Mesenchymal stem cell (in vitro differentiated cells and primary cell): ENCODE data around the gene NBPF15. TPM values are rescaled to one million over a fixed set of nuclear protein-coding genes. Genes with fewer than 3 reads are reported as not detected.
"Not testable (repeated sequence)": the region's sequence is repeated elsewhere in the genome, so short reads cannot be mapped to it uniquely, and the experiment has no call there.

Experiments
- DNase-seq: peaks from one replicate; pipeline ENCODE4 v3.0.0-alpha.2; 2013
- H2AFZ ChIP-seq: one replicate; pipeline ENCODE4 v1.6.1; 2013; ENCODE audit warnings: low read depth, mild to moderate bottlenecking, control low read depth, inconsistent platforms, low read length, moderate library complexity
- H2AK5ac ChIP-seq: 2 replicates; pipeline ENCODE4 v1.6.1; 2013; ENCODE audit warnings: low read length, moderate library complexity, mild to moderate bottlenecking, inconsistent platforms; ENCODE audit not compliant: severe bottlenecking
- H2BK120ac ChIP-seq: one replicate; pipeline ENCODE4 v1.6.1; 2013; ENCODE audit warnings: low read depth, mild to moderate bottlenecking, inconsistent platforms, low read length, moderate library complexity
- H2BK12ac ChIP-seq, 2 experiments: one replicate each; pipeline ENCODE4 v1.6.1; 2013; ENCODE audit warnings: inconsistent platforms in 2 of 2, low read length in 2 of 2, mild to moderate bottlenecking in 2 of 2, moderate library complexity in 2 of 2, control low read depth in 1 of 2
- H2BK15ac ChIP-seq: one replicate; pipeline ENCODE4 v1.6.1; 2013; ENCODE audit warnings: mild to moderate bottlenecking, low read depth, inconsistent platforms; ENCODE audit not compliant: poor library complexity, severe bottlenecking
- H2BK5ac ChIP-seq: 2 replicates; pipeline ENCODE4 v1.6.1; 2013; ENCODE audit warnings: low read depth, mild to moderate bottlenecking, low read length, control low read depth, inconsistent platforms; ENCODE audit not compliant: poor library complexity, severe bottlenecking
- H3K14ac ChIP-seq, 2 experiments: one replicate each; pipeline ENCODE4 v1.6.1; 2013; ENCODE audit warnings: inconsistent platforms in 2 of 2, low read length in 2 of 2, control low read depth in 1 of 2, mild to moderate bottlenecking in 1 of 2, moderate library complexity in 1 of 2
- H3K18ac ChIP-seq, 2 experiments: one replicate each; pipeline ENCODE4 v1.6.1; 2013; ENCODE audit warnings: inconsistent platforms in 2 of 2, low read length in 2 of 2, control low read depth in 1 of 2, low read depth in 1 of 2, mild to moderate bottlenecking in 1 of 2
- H3K23ac ChIP-seq, 2 experiments: one replicate each; pipeline ENCODE4 v1.6.1; 2013; ENCODE audit warnings: inconsistent platforms in 2 of 2, low read length in 2 of 2, mild to moderate bottlenecking in 2 of 2, moderate library complexity in 2 of 2, control low read depth in 1 of 2
- H3K27ac ChIP-seq: 2 replicates; pipeline ENCODE4 v1.5.1; 2013; ENCODE audit warnings: mild to moderate bottlenecking, moderate library complexity, low read length, control low read depth, inconsistent platforms; ENCODE audit not compliant: poor library complexity, severe bottlenecking
- H3K27me3 ChIP-seq, 2 experiments: 2 replicates each; pipeline versions ENCODE4 v1.6.1 to v1.7.0; 2013; ENCODE audit warnings: low read length in 2 of 2, mild to moderate bottlenecking in 2 of 2, moderate library complexity in 2 of 2, control low read depth in 1 of 2, inconsistent platforms in 1 of 2; ENCODE audit not compliant: control insufficient read depth in 1 of 2, insufficient read depth in 1 of 2
- H3K36me3 ChIP-seq, 2 experiments: 2 replicates each; pipeline versions ENCODE4 v1.6.1 to v1.7.0; 2013; ENCODE audit warnings: low read length in 2 of 2, control low read depth in 1 of 2, inconsistent platforms in 1 of 2, low read depth in 1 of 2, mild to moderate bottlenecking in 1 of 2; ENCODE audit not compliant: insufficient read depth in 2 of 2, control insufficient read depth in 1 of 2
- H3K4ac ChIP-seq, 2 experiments: one replicate each; pipeline ENCODE4 v1.6.1; 2013; ENCODE audit warnings: inconsistent platforms in 2 of 2, low read length in 2 of 2, mild to moderate bottlenecking in 2 of 2, moderate library complexity in 2 of 2, control low read depth in 1 of 2, low read depth in 1 of 2
- H3K4me1 ChIP-seq: 2 replicates; pipeline ENCODE4 v1.6.1; 2013; ENCODE audit warnings: low read depth, low read length, control low read depth; ENCODE audit not compliant: control insufficient read depth, insufficient read depth
- H3K4me2 ChIP-seq: 2 replicates; pipeline ENCODE4 v1.6.1; 2013; ENCODE audit warnings: low read length, mild to moderate bottlenecking, inconsistent platforms; ENCODE audit not compliant: poor library complexity, severe bottlenecking
- H3K4me3 ChIP-seq, 2 experiments: 2 replicates each; pipeline versions ENCODE4 v1.5.1 to v1.7.0; 2013; ENCODE audit warnings: low read length in 2 of 2, mild to moderate bottlenecking in 2 of 2, control low read depth in 1 of 2, low read depth in 1 of 2; ENCODE audit not compliant: insufficient read depth in 1 of 2
- H3K79me1 ChIP-seq: replicated peaks from 2 replicates; pipeline ENCODE4 v1.6.1; 2013; ENCODE audit warnings: mild to moderate bottlenecking, control low read depth, low read length, inconsistent platforms; ENCODE audit not compliant: poor library complexity, severe bottlenecking
- H3K9ac ChIP-seq: 2 replicates; pipeline ENCODE4 v1.7.0; 2013; ENCODE audit warnings: mild to moderate bottlenecking, low read length, moderate library complexity
- H3K9me3 ChIP-seq: 2 replicates; pipeline ENCODE4 v1.7.0; 2013; ENCODE audit warnings: mild to moderate bottlenecking, low read length; ENCODE audit not compliant: control insufficient read depth
- H4K8ac ChIP-seq: one replicate; pipeline ENCODE4 v1.6.1; 2013; ENCODE audit warnings: inconsistent platforms, mild to moderate bottlenecking, low read length, moderate library complexity
- H4K91ac ChIP-seq: one replicate; pipeline ENCODE4 v1.6.1; 2013; ENCODE audit warnings: mild to moderate bottlenecking, low read length, inconsistent platforms
- WGBS: methylation state at CpG from one replicate; pipeline ENCODE4 v1.1.7; 2013; ENCODE audit warnings: mixed read lengths; 5-methylcytosine and 5-hydroxymethylcytosine counted together
- small RNA-seq: library from polyadenylated mRNA; stranded (forward); fragments of <200 nt; extraction: miRNeasy Mini kit (QIAGEN cat#:217004); gene quantifications from one replicate; pipeline ENCODE3, GENCODE V24; 2013; ENCODE audit warnings: low read depth

The NBPF15 gene

DNA sequence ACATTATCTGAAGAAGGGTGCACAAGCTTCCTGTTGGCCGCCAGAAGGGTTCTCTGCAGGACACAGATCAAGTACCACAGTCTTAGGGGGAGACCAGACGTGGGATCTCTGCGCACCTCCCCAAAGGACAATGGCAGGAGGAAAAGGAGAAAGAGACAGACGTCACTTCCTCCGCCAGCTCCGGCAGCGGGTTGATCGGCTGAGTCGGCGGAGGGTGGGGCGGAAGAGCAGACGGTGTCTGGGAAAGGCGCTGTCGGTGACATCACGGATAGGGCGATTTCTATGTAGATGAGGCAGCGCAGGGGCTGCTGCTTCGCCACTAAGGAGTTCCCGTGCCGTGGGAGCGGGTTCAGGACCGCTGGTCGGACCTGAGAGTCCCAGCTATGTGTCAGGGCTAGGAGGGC is 49.4 kb downstream of the NBPF15 start:
- H3K4me3 ChIP-seq, H3K23ac ChIP-seq, H3K4me1 ChIP-seq, H2BK12ac ChIP-seq, H3K79me1 ChIP-seq, H2AK5ac ChIP-seq, H3K14ac ChIP-seq, H3K4ac ChIP-seq, H4K91ac ChIP-seq, H3K27me3 ChIP-seq, H3K9me3 ChIP-seq, H3K36me3 ChIP-seq, H4K8ac ChIP-seq, H2BK15ac ChIP-seq, H3K4me2 ChIP-seq, H2AFZ ChIP-seq, H3K18ac ChIP-seq: not testable (repeated sequence)
- Histone ChIP-seq H2BK120ac (peak overlapping the region; percentile 49), H2BK5ac (peak overlapping the region; percentile 57), H3K9ac (peak overlapping the region; percentile 81), H3K27ac (peak overlapping the region; percentile 51)
- peak; percentile 87 for DNase-seq
- 4% methylated on average over 4 of the region's 23 CpGs for WGBS

DNA sequence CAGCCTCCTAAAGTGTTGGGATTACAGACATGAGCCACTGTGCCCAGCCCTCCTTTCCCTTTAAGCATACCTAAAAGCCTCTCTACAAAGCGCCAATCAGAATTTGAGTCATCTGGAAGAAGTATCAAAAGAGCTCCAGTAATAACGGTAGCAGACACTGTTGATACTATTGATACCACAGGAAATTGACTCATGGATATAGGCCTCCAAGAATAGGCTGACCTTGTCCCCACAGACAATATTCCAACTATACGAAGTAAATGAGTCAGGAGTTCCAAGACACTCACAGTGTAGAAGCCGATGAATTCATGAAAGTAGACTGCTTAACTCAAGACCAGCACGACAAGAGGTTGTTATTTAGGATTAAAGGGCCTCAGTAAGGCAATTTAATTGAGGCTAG is 58.7 kb downstream of the NBPF15 start:
- H3K4me1 ChIP-seq, H3K23ac ChIP-seq, H3K36me3 ChIP-seq, H2AK5ac ChIP-seq, H2BK120ac ChIP-seq, H2BK12ac ChIP-seq, H3K27ac ChIP-seq, H3K18ac ChIP-seq, H3K9me3 ChIP-seq, H3K4ac ChIP-seq, H2AFZ ChIP-seq, H3K4me2 ChIP-seq, H3K9ac ChIP-seq, H3K4me3 ChIP-seq, H3K27me3 ChIP-seq, H3K79me1 ChIP-seq, H2BK15ac ChIP-seq, DNase-seq, H2BK5ac ChIP-seq, H4K91ac ChIP-seq, H4K8ac ChIP-seq, H3K14ac ChIP-seq: not testable (repeated sequence)
- WGBS, result no CpG with 5 or more reads among the region's 5 CpGs

DNA sequence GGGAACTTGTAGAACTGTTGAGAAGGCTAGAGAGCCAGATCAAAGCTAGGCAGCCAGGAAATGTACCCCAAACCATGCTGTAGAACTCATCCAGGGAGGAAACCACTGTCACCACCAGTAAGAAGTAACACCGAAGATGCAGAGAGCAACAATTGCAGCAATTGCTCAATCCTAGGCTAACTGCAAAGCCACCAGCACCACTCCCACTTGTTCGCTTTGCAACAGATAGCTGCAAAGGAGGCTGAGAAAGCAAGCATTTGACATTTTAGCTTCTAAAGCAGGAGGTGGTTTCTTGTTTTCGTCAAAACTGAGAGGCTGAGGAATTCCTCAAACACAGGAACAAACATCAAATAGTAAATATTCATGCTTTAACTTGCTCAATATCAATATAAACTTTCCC is 89.8 kb downstream of the NBPF15 start:
- not testable (repeated sequence) for H3K18ac ChIP-seq, H3K36me3 ChIP-seq, H3K79me1 ChIP-seq, H2BK15ac ChIP-seq, H3K9ac ChIP-seq, H3K4ac ChIP-seq, H3K9me3 ChIP-seq, H2AK5ac ChIP-seq, H3K27me3 ChIP-seq, H3K27ac ChIP-seq, DNase-seq, H2BK120ac ChIP-seq, H3K14ac ChIP-seq, H2AFZ ChIP-seq, H4K91ac ChIP-seq, H3K4me2 ChIP-seq, H3K4me1 ChIP-seq, H3K4me3 ChIP-seq, H2BK12ac ChIP-seq, H4K8ac ChIP-seq, H2BK5ac ChIP-seq, H3K23ac ChIP-seq
- no CpG with 5 or more reads among the region's 3 CpGs for WGBS

Small RNA genes within 50 kb of the gene (small RNA-seq; reads per million reads assigned to genes)
- gene AC246785.4 (not detected), gene RNVU1-15 (4.6 reads per million, percentile 50 among the genes with 10 or more reads in this experiment)
